ENCODE data around the gene CABLES2. TPM values are rescaled to one million over a fixed set of nuclear protein-coding genes. Genes with fewer than 3 reads are reported as not detected.

The CABLES2 gene
- total and polyA plus RNA-seq, 3 donors from 2014 or later = 51.0 to 83.0 (median 58.6) TPM

- no peaks in the 10 kb centered on the region for H3K27me3 ChIP-seq
- WGBS, 2 donors = 90 to 91% methylated on average over 2 to 5 of the region's 5 CpGs
These were observed 32.1 kb upstream of the CABLES2 start for GRCh38 chr20:62439218-62439617.

GRCh38 chr20:62437927-62438326, 30.8 kb upstream of the CABLES2 start:
- H3K4me3 ChIP-seq = no peak overlapping the region
- H3K27me3 ChIP-seq = no peaks in the 10 kb centered on the region
- H3K9me3 ChIP-seq = no peaks in the 10 kb centered on the region
- H3K4me1 ChIP-seq = no peaks in the 10 kb centered on the region
- H3K36me3 ChIP-seq (ENCODE audit: low read depth, missing control alignments) = no peaks in the 10 kb centered on the region
- intact Hi-C loops (cut with DNase I; ENCODE audit: low total_unique reads) = no loop called here
- WGBS, 2 donors = 91 to 92% methylated on average over 12 to 15 of the region's 24 CpGs
- no peak overlapping the region for H3K27ac ChIP-seq
- TF ChIP-seq CTCF (IDR thresholded peaks at IDR 0.05) (no peak), POLR2A (IDR thresholded peaks at IDR 0.05) (no peak)
- no peak for DNase-seq

More at GRCh38 chr20:62439218-62439617, 32.1 kb upstream of the CABLES2 start:
- Histone ChIP-seq H3K4me3 (no peak overlapping the region), H3K9me3 (no peaks in the 10 kb centered on the region), H3K4me1 (no peaks in the 10 kb centered on the region), H3K27ac (no peak overlapping the region), H3K36me3 (ENCODE audit: low read depth, missing control alignments) (no peaks in the 10 kb centered on the region)
- TF ChIP-seq POLR2A (IDR thresholded peaks at IDR 0.05) = no peak
- TF ChIP-seq CTCF (IDR thresholded peaks at IDR 0.05) = no peak
- intact Hi-C loops (cut with DNase I; ENCODE audit: low total_unique reads) = no loop called here
- no peak for DNase-seq

- H3K27me3 ChIP-seq = no peaks in the 10 kb centered on the region
- no peaks in the 10 kb centered on the region for H3K4me1 ChIP-seq
- no peak overlapping the region for H3K4me3 ChIP-seq
- H3K27ac ChIP-seq = no peak overlapping the region
- H3K36me3 ChIP-seq (ENCODE audit: low read depth, missing control alignments) = no peaks in the 10 kb centered on the region
- H3K9me3 ChIP-seq = no peaks in the 10 kb centered on the region
- no peak for DNase-seq
- intact Hi-C loops (cut with DNase I; ENCODE audit: low total_unique reads) = no loop called here
- WGBS, 2 donors = 85 to 86% methylated on average over 9 to 12 of the region's 12 CpGs
- TF ChIP-seq POLR2A (IDR thresholded peaks at IDR 0.05) (no peak), CTCF (IDR thresholded peaks at IDR 0.05) (no peak)
These were observed 30.4 kb upstream of the CABLES2 start for GRCh38 chr20:62437496-62437895.

- intact Hi-C loops (cut with DNase I; ENCODE audit: low total_unique reads) = no loop called here
- no peak overlapping the region for H3K4me3 ChIP-seq
- H3K4me1 ChIP-seq = no peaks in the 10 kb centered on the region
- no peak overlapping the region for H3K27ac ChIP-seq
- 94 to 96% methylated on average over 3 of the region's 3 CpGs for WGBS, 2 donors
- no peak for DNase-seq
- H3K9me3 ChIP-seq = no peaks in the 10 kb centered on the region
- H3K36me3 ChIP-seq (ENCODE audit: low read depth, missing control alignments) = no peaks in the 10 kb centered on the region
- no peaks in the 10 kb centered on the region for H3K27me3 ChIP-seq
- TF ChIP-seq POLR2A (IDR thresholded peaks at IDR 0.05) (no peak), CTCF (IDR thresholded peaks at IDR 0.05) (no peak)
These were observed 29.6 kb upstream of the CABLES2 start for GRCh38 chr20:62436692-62437091.

- Histone ChIP-seq H3K27me3 (no peaks in the 10 kb centered on the region), H3K4me1 (no peaks in the 10 kb centered on the region), H3K36me3 (ENCODE audit: low read depth, missing control alignments) (no peaks in the 10 kb centered on the region), H3K4me3 (no peak overlapping the region), H3K27ac (no peak overlapping the region), H3K9me3 (no peaks in the 10 kb centered on the region)
- peak; percentile 41 for DNase-seq
- intact Hi-C loops (cut with DNase I; ENCODE audit: low total_unique reads) = no loop called here
- TF ChIP-seq POLR2A (IDR thresholded peaks at IDR 0.05) (no peak), CTCF (IDR thresholded peaks at IDR 0.05) (no peak)
- 42 to 81% methylated on average over 30 to 32 of the region's 32 CpGs for WGBS, 2 donors
These were observed 26.8 kb upstream of the CABLES2 start for GRCh38 chr20:62433658-62434497.

Measured in testis (tissue), 3 donors.